D721Med (cell line): ENCODE data around the gene HTR3A.

ENCODE experiments used
- DNase-seq: peaks from one replicate; pipeline ENCODE4 v3.0.0; 2011; ENCODE audit warnings: low spot score; ENCODE audit not compliant: insufficient read length
- FAIRE-seq: peaks from 2 replicates; lab custom pipeline; 2011; peaks lifted over from hg19 to GRCh38; lab: Jason Lieb, UNC
- TF ChIP-seq, protein P1 (sequence below): IDR thresholded peaks from 2 replicates; pipeline ENCODE4 v1.5.1; 2012; ENCODE audit warnings: mild to moderate bottlenecking, control low read depth; ENCODE audit not compliant: insufficient read depth; ENCODE audit errors: missing control alignments

HTR3A gene

DNA sequence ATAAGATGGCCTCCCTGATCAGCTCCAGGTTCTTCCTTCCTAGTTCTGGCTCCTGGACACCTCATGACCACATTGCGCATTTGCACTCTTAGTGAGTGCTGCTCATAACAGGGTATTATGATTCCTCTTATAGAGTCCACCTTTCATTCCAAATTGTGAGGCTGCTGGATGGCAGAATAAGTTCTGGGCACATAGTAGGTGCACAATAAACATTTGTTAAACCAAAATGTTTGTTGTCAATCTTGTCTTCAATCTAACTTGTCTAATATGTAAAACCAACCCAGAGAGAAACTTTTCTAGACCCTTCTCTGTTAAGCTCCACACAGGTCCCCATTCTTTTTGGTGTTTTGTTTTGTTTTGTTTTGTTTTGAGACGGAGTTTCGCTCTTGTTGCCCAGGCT, 62.0 kb downstream of the HTR3A start:
- FAIRE-seq (no peak), DNase-seq (no peak)
- TF ChIP-seq, protein P1, sequence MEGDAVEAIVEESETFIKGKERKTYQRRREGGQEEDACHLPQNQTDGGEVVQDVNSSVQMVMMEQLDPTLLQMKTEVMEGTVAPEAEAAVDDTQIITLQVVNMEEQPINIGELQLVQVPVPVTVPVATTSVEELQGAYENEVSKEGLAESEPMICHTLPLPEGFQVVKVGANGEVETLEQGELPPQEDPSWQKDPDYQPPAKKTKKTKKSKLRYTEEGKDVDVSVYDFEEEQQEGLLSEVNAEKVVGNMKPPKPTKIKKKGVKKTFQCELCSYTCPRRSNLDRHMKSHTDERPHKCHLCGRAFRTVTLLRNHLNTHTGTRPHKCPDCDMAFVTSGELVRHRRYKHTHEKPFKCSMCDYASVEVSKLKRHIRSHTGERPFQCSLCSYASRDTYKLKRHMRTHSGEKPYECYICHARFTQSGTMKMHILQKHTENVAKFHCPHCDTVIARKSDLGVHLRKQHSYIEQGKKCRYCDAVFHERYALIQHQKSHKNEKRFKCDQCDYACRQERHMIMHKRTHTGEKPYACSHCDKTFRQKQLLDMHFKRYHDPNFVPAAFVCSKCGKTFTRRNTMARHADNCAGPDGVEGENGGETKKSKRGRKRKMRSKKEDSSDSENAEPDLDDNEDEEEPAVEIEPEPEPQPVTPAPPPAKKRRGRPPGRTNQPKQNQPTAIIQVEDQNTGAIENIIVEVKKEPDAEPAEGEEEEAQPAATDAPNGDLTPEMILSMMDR = no peak

GRCh38 chr11:114039551-114039950, 64.6 kb downstream of the HTR3A start:
- FAIRE-seq (no peak), DNase-seq (no peak)
- TF ChIP-seq, protein P1 = no peak
